NCI-H748 (cell line): ENCODE data around the gene CACNA1G.
A peak's percentile ranks its signal among the peaks of the same experiment; 100 is the strongest.

ENCODE experiments used
- DNase-seq: peaks from one replicate; lab custom pipeline; 2025; ENCODE audit not compliant: unreplicated experiment; lab: John Stamatoyannopoulos, UW

CACNA1G gene

DNA sequence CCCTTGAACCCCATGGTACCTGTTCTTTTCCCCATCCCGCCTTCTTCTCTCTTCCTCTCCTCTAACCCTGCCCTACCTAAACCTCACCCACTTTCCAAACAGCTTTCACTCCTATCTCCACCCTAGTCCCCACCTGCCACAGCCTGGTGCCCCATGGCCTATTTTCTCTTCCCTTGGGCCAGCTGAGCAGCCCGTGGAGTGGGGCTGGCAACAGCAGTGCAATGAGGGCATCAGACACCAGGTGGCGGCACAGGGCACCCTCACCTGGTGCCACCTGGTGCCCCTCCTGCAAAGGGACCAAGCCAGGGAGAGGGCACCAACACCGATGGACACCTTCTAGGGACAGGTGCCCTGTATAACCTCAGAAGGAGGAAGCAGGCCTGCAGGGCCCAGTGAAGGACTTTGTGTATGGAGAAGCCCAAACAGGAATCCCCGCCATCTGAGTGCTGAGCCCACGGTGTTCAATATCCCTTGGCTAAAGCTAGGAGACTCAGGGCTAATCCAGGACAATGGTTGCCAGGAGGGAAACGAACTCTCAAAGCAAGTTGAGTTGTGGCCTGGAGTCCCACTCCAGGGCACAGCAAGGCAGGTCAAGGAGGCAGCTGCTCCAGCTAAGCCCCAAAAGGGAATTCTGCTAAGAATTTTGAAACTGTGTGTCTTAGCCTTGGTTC is 70.1 kb downstream of the CACNA1G start:
- peak; percentile 52 for DNase-seq

DNA sequence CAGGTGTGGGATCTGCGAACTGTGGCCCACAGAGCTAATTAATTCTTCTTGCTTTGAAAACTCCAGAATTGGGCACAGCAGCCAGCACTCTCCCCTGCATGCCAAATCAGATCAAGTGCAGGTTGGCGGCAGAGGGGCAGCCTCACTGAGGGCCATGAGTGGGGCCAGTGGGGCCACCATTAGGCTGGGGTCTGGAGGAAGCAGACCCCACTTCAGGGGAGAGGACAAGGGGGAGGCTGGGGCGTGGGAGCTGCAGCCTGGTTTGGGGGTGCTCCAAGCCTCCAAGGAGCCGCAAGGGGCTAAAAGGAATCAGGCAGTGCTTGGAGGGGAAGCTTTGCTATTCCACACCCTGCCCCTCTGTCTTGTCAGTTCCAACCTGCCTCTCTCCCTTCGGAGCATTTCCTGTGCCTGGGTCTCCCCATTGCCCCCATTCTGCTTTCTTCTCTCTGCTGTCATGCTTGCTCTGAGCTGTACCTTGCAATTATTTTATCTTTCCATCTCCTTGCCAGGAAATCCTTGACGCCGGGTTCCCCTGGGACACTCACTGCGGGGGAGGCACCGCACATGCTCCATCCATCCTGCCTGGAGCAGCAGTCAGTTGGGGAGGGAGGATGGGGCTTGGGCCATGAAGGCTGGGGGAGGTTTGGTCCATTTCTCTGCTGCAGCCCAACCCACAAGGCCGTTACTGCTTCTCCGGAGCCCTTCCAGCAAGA is 70.8 kb downstream of the CACNA1G start:
- no peak for DNase-seq

DNA sequence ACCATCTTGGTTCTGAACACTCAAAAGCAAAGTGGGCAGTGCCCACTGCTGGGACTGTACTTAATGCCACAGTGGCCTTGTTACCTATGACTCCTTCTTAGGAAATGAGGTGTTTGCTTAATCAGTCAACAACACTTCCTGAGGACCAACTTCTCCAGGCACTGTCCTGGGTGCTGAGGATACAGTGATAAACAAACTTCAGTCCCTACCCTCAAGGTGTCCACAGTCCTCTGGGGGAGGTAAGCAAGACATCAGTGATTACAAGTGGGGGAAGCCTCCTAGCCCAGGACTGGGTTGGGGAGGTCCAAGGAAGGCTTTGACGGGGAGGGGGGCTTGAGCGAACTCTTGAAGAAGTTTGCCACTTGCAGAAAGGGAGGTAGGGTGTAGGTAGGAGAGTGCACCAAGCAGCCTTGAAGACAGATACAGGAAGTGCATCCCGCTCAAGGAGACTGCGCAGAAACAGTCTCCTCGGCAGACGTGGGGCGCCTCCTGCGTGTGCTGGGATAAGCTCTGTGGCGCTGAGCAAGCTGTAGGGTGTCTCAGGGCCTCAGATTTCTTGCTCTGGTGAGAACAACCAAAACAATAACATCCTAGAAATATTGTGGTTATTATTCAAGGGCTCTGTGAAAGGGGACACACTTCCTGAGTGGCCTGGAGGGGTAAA is 71.5 kb downstream of the CACNA1G start:
- DNase-seq = no peak

DNA sequence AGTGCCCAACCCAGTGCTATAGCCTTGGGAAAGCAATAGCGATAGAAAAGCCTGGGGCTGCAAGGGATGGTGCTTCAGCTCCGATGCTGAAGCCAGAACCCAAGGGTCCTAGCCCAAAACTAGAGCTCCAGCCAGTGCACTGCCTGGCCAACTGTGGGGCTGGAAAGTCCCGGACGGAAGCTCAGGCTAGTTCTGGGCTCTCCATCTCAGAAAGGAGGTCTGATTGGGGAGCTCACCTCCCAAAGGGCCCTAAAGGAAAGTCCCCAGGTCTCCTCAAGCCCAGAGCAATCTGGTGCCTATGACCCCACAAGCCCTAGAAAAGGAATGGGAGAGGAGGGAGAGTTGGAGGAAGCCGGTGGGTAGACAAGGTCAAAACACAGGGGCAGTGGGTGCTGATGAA is 72.1 kb downstream of the CACNA1G start:
- DNase-seq = no peak

DNA sequence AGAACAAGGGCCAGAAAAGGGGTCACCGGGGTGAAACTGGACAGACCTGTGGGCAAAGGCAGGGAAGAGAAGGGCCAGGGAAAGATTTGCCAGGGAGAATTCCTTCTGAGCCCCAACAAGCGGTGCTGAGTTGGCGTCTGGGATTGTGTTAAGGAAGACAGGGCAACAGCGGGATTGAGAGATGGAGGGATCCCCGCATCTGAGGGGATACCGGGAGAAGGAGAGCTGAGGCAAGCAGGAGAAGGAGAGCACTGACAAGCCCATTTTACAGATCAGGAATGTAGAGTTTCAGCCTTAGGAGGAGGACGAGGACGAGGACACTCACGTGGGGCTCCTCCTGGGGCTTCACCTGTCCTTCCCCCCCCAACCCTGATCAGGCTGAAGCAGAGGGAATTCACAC is 73.2 kb downstream of the CACNA1G start:
- no peak for DNase-seq

DNA sequence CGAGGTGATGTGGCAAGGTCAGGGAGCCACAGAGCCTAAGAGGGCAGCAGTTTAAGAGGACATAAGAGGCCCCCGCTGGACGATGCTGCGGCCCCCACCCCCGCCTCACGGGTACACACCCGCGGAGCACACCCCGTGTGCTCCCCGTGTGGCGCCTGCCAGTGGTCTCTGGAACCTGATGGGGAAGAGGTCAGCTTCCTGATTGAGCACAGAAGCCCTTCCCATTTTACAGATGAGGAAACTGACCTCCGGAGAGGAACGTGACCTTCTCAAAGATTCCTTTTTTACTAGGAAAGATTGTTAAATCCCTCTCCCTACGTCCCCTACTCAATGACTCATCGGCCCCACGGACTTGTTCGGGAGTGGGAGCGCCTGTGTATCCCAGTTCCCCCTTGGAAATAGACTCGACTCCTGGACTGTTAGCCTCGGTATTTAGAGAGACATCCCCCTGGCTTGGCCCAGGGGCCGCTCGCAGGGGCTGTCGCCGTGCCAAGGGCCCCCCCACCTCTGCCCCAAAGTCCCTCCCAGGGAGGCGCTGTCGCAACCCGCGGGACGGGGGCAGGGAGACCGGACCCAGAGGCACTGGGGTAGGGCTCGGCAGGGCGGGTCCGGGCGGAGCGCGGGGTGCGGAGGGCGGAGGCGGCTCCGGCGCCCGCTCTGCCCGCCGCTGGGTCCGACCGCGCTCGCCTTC is 73.9 kb downstream of the CACNA1G start, which contains the start of gene ABCC3:
ABCC3 (plus strand) TSS at position 658 of the 691 bp plus-strand sequence. CDS start 56 bp downstream, outside the sequence.
- DNase-seq = peak; percentile 31

DNA sequence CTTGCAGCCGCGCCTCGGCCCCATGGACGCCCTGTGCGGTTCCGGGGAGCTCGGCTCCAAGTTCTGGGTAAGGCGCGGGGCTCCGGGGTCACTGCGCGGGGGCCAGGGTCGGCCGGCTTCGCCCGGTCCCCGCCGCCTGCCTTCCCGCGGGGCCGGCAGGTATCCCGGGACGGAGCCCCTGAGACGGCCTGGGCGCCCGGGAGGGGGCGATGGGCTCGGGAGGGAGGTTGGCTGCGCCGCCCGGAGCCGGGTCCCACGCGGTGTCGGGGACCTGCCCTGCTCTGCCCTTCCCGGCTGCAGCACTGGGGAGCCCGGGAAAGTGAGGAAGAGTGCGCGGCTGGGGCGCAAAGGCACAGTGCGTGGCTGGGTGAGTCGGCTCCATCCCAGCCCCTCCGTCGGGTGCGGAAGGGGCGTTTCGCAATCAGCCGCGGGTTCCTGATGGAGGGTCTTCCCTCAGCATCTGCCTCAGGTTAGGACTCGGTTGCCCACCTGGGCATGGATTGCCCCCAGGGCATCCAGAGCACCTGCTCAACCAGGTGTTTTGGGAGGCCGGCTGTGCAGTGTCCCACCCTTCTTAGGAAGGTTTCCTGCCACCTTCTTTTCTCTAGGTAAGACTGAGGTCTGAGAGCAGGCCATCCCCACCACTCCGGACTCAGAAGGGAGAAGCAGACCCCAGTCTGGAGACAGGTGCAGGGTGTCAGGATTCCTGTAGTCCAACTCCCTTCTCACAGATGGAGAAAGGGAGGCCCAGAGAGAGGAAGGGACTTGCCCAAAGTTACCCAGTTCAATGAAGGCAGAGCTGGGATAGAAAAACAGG is 74.6 kb downstream of the CACNA1G start:
- peak; percentile 28 for DNase-seq

DNA sequence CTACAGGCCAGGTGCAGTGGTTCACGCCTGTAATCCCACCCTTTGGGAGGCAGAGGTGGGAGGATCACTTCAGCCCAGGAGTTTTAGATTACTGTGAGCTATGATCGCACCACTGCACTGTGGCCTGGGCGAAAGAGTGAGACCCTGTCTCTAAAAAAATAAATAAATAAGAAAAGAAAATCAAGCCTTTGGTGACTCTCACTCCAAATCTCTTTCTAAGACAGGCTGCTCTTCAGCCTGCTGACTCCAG is 75.1 kb downstream of the CACNA1G start:
- DNase-seq = no peak

DNA sequence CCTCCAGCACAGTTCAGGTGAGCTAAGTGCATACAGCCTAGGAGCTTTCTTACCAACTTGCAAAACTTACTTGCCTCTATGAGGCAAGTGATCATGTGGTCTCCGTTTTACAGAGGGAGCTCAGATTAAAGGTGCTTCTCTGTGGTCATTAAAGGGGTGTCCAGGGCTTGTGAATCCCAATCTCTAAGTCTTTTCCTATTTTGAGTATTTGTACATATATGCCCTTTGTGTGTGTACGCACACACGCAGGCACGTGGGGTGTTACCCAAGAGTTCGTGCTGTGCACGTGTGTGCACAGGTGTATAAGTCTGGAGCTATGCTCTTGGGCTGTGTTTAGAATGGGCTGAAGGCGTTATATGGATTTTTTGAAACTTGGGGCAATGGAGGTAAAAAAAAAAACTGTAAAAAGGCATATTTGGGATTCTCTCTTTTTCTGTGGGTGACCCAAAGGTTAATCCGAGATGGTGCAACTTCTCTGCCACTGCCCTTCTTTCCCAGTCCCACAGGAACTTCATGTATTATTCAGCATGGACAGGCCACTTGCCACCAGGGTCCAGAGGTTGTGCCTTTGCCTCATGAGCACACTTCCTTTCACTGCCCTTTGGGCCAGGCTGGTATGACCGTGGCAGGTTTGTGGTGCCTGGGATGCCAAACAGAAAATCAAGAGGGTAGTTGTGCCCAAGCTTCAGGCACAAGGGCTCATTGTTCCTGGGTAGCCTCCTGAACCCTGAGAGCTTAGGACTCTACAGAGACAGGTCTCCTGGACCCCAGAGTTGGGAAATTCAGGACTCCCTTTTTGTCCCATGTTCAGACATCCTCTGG is 75.7 kb downstream of the CACNA1G start:
- DNase-seq = no peak

DNA sequence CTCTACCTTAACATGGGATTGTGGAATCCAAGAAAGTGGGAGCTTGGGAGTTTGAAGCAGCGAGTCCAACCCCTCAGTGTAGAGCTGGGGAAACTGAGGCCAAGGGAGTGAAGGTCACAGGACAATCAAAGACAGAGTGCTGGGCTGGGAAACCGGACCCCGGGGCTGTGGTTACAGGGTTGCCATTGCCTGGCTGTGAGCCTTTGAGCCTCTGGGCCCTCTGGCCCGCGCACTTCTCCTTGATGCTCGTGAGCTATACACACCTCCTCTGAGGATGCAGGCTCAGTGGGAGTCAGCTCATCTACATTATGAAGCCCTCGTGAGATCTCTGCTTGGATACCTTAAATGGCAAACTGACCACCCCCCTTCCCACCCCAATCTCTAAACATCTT is 76.3 kb downstream of the CACNA1G start:
- DNase-seq = no peak

DNA sequence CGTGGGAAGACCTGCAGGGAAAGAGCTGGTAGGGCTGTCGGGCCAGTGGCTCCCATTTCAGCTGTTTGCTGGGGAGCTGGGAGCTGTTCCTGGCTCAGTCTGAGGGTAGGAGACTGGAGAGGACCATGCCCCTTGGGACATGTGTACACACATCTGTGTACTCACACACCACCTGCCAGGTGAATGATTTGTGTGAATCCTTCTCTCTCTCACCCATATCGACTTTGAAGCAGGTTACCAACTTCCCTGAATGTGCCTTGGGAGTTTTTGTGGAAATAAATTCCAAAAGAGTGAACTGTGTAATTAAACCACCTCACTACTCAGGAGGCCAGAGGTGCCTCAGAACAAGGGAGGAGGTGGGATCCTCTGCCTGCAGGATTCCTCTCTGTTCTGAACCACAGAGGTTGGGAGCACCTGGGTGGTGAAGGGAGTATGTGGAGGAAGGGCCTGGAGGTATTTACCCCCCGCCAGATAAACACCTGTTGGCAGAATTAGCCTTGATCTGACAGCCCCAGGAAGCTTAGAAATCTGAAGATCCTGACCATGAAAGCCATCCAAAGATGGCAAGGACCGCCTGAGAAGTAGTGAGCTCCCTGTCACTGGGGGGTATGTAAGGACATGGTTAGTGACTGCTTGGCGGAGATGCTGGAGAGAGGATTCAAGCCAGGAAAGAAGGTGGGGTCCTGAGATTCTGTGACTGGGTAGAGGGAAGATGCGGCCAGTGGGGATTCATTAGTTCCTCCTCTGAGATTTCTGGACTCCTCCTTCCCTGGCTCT is 77.5 kb downstream of the CACNA1G start:
- no peak for DNase-seq

DNA sequence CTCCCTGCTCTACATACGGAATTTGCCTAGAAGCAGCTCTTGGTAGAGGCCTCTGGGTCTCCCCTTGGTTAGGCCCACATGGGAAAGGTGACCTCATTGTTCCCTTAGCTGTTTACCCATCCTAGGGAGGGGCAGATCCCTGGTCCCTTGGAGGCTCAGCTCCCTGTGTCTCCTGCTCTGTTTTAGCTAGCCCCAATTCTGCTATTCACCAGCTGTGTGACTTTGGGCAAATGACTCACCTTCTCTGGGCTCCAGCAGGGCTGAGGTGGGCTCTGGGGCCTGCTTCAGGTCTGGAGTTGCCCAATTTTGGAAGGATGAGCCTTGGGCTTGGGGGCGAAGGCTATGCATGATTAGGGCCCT is 78.1 kb downstream of the CACNA1G start:
- DNase-seq = no peak

DNA sequence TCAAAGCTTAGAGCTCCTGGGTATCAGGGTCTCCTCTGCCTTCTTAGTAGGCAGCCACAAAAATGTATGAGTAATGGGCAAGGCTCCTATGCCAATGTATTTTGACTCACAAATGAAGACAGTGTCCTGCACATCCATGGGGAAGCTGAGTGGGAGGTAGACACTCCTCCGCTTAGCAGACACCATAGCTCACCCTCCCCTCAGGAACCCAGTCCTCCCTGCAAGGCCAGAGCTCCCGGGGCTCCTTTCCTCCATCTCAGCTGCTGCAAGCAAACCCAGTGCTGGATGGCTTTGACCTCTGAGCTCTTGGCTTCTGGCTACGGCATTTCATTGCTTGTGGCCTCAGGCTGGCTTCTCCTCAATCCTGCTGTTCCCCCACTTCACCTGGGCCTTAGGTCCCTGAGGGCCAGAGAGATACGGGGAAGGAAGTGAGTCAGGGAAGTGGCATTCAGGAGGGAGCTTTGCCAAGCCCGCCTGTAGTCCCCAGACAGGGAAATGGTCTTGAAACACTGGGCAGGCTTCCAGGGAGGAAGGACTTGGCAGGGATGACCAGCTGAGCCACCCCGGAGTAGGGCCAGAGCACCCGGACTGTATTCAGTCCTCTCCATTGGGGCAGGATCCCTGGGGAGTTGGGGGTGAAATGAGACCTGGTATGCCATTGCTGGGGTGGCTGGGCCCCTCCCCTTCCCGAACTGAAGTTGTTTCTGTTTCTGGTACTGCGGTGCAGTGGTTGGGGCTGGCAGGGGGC is 78.6 kb downstream of the CACNA1G start:
- no peak for DNase-seq

DNA sequence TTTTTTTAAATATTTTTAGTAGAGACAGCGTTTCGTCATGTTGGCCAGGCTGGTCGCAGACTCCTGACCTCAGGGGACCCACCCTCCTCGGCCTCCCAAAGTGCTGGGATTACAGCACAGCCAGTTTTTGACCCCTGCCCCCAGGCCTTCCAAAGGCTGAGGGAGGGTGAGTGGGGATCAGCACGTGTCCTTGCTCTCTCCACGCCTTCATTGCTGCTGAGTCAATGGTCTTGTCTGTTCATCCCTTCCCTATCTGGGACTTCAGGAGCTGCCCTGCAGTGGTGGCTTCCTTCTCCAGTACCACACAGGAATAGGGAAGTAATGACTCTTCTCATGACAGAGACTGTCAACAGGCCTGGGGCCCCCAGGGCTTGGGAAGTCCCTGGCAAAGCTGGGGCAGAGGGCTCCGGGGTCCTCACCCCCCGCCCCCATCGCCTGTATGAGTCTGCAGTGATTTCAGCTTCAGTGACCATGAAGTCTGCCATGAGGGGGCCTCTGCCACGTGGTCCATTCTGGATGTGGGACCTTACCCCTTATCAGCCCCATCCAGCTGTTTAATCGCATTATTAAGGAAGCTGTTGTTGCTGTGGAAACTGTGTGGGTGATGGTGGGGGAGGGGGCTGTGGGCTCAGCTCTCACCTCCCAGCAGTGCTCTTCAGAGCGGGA is 80.3 kb downstream of the CACNA1G start:
- no peak for DNase-seq

DNA sequence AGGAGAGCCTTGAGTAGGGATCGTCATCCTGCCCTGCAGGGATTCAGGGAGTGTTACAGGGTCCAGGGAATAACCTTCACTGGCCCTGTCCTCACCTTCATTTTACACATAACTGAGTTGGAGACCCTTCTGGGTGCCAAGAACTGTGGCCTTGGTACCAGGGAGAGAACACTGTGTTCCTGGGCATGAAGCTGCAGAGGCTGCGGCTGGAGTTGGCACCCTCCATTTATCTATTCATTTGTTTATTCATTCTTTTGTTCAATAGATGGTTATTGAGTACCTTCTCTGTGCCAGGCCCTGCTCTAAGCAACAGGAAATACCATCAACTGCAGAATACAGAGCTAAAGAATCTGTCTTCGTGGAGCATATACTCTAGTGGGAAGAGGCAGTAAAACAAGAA is 80.8 kb downstream of the CACNA1G start:
- DNase-seq = no peak

DNA sequence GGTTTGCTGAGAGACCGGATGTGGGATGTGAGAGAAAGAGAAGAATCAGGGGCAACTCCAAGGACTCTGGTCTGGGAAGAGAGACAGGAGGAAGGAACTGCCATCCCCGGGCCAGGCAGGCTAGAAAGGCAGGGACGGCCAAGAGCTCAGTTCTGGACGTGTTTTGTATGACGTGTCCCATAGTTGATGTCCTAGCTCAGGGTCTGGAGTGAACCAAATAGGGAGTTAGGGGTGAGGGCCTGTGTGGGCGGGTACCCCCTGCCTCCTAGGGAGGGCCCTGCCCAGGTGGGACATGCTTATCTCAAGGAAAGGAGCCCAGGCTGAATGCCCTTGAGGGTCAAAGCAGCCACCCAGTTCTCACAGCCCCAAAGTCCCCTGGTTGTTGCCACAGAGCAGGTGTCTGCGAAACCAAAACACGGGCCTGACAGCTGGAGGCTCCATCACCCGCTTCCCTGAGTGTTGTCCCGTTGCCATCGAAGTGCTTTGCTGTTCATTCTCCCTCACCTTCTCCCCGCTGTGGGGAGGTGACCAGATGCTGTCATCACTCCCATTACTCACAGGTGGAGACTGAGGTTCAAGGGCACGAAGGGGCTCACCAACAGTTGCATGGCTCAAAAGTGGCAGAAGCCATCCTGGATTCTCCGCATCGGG is 81.7 kb downstream of the CACNA1G start:
- DNase-seq = no peak

DNA sequence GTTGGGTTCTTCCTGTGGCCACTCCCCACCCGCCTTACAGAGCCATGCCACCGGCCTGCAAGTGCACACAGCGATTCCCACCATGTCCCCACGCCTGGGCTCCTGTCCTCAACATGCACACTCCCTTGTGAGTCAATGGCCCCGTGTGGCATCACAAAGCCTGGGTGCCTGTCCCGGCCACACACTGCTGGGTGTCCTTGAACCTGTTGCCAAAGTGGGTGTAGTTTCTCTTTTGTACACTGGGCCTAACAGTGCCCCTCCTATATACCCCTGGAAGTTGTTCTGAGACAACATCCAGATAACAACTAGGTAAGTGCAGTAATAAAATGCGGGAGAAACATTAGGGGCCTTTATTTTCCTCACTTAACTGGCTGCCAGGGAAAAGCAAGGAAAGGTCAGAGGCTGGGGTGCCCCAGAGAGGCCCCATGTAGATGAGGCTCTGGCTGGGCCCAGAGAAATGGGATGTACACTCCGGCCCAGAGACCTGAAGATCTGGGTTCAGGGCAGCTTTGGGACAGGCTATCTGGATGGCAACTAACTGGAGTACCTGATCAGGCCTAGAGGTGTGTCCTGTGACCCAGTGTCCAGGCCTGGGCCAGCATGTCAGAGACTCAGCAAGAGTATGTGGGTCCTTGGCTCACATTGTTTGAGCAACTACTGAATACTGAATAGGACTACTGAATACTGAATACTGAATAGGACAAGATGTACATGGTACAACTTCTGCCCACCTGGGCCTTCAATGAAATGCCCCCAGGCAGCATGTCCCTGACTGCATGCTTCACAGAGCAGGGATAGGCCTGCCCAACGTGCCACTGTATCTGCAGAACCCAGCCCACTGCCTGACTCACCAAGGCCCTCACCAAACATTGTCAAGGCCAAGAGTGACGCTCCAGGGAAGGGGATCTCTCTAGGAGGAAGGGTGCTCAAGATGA is 82.5 kb downstream of the CACNA1G start:
- DNase-seq = no peak
